GM12891 (cell line): ENCODE results near the gene MARK2.

Experiments used
- DNase-seq: peaks from one replicate; pipeline ENCODE4 v3.0.0; 2011; ENCODE audit warnings: low spot score; ENCODE audit not compliant: insufficient read length
- FAIRE-seq: peaks from 2 replicates; lab custom pipeline; 2011; peaks lifted over from hg19 to GRCh38; lab: Jason Lieb, UNC
- PAX5 ChIP-seq: IDR thresholded peaks from 2 replicates; pipeline ENCODE4 v1.6.1; 2011; ENCODE audit warnings: low read length, moderate library complexity, mild to moderate bottlenecking; ENCODE audit not compliant: insufficient read depth, severe bottlenecking
- POLR2A ChIP-seq: IDR thresholded peaks from 2 replicates; pipeline ENCODE4 v1.6.1; 2011; ENCODE audit warnings: low read depth, low read length, control low read depth
- POLR2AphosphoS5 ChIP-seq: IDR thresholded peaks from 2 replicates; pipeline ENCODE4 v1.6.1; 2011; ENCODE audit warnings: low read depth, low read length, control low read depth
- POU2F2 ChIP-seq: IDR thresholded peaks from 2 replicates; pipeline ENCODE4 v1.6.1; 2011; ENCODE audit warnings: low read depth, mild to moderate bottlenecking, control low read depth, low read length, moderate library complexity
- SPI1 ChIP-seq: IDR thresholded peaks from 2 replicates; pipeline ENCODE4 v1.6.1; 2011; ENCODE audit warnings: low read depth, low read length, control low read depth
- TAF1 ChIP-seq: IDR thresholded peaks from 2 replicates; pipeline ENCODE4 v1.6.1; 2011; ENCODE audit warnings: low read depth, low read length, control low read depth

MARK2 gene

DNA sequence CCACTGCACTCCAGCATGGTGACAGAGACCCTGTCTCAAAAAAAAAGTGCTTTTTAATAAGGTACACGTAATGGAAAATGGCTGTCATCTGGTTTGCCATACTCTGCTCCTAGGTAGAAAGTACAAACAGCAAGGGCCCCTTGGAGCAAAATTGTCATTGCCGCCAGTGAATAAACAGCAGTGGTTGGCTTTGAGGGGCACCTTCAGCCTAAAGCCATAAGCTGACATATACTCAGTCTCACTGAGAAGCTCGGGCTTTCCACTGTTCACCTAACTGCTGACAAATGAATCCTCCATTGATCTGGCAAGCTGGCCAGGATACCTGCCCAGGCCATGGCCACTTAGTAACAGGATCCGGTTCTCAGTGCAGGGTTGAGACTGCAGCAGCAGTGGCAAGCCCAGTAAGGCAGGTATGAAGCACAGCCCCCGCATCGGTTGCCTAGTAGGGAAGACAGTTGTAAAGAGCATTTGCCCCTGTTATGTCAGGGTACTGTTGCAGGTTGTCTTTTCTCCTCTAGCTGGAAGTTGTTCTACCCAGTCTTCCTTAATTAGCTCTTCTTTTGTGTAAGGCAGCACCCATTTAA, 38.8 kb downstream of the MARK2 start:
- TF ChIP-seq TAF1 (no peak), POLR2AphosphoS5 (no peak), POLR2A (no peak), PAX5 (no peak), POU2F2 (no peak), SPI1 (no peak)

DNA sequence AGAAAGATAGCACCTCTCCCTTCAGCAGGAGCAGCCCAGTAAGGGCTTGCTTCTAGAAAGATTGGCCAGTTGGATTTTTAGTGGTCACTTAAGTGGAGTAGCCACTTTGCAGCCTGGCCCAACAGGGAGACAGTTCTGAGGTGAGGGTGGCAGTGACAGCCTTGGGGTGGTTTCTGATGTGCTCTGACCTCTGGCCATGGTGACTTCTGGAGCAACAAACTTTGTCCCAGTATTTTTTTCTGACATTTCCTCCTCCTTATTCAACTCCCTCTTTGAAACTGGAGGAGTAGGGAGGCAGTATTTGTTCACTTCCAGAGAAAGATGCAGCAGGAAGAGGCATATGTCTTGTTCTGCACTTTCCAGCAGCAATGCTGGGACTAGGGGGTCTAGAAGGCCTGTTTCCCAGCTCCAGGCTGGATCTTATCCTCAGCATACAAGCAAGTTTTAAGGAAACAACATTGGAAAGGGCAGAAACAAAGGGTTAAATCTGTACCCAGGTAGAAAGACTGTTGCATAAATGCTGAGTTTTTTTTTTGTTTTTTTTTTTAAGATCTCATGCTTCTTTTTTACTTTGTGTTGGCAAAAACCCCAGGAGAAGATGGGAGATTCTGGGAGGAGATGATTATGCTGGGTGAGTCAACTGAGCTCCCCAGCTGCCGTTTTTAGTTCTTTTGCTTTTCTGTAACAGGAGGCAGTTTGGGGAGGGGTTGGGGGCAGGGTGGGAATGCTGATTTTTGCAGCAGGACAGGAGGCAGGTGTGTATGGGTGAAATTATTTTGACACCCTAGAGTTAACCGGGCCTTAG, 40.9 kb downstream of the MARK2 start:
- no peak for FAIRE-seq

More for the DNA sequence above, 38.8 kb downstream of the MARK2 start:
- no peak for FAIRE-seq
- DNase-seq = no peak

DNA sequence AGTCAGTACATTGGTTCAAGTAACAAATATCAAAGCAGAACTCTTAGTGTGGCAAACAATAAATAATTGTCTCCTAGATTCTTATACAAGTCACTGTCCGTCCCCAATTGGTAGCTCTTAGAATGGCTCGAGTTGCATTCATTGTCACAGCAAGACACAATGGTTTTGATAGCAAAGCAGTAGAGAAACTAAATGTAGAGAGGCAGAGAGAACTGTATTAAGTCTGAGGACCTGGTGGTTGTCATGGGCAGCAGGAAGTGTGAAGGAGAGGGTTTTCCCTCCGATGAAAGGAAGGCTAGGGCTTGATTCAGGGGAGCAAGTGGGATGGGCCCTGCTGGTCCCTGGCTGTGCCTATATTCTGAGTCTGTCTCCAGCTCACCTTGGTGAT, 41.5 kb downstream of the MARK2 start:
- DNase-seq (no peak), FAIRE-seq (no peak)
- no peak for TF ChIP-seq POU2F2
- TF ChIP-seq POLR2A = no peak
- no peak for TF ChIP-seq PAX5
- no peak for TF ChIP-seq POLR2AphosphoS5
- no peak for TF ChIP-seq SPI1
- no peak for TF ChIP-seq TAF1

More for the DNA sequence above, 40.9 kb downstream of the MARK2 start:
- DNase-seq = no peak
- TF ChIP-seq PAX5 = no peak
- no peak for TF ChIP-seq POLR2AphosphoS5
- TF ChIP-seq POLR2A = no peak
- TF ChIP-seq TAF1 = no peak
- no peak for TF ChIP-seq SPI1
- no peak for TF ChIP-seq POU2F2

DNA sequence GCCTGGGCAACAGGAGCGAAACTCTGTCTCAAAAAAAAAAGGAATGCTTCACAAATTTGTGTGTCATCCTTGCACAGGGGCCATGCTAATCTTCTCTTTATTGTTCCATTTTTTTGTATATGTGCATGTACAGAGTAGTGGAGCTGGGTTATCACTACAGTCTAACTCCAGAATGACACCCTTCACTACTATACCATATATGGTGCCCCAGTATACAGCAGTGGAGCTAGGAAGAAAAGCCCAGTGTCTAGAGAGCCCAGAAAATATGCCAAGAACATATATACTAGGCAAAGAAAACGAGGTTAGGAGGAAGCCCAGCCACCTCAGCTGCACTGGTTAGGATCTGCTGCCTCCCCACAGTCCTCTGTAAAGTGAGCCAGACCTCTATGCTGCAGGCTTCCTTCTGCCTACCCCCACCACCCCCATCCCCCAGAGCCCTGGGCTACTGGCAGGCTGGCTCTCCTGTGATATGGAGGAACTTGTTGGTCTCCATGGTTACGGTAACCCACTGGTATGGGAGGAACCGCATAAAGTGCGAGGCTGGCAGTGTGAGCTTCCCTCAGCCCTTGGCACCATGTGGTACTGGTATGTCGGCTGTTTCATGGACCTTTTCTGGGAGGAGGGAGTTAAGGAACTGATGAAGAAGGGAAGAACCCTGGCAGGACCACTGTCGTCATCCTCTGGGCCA, 43.8 kb downstream of the MARK2 start:
- FAIRE-seq (no peak), DNase-seq (no peak)
- no peak for TF ChIP-seq POU2F2
- TF ChIP-seq SPI1 = no peak
- TF ChIP-seq PAX5 = no peak
- TF ChIP-seq POLR2A = no peak
- TF ChIP-seq TAF1 = no peak
- no peak for TF ChIP-seq POLR2AphosphoS5

DNA sequence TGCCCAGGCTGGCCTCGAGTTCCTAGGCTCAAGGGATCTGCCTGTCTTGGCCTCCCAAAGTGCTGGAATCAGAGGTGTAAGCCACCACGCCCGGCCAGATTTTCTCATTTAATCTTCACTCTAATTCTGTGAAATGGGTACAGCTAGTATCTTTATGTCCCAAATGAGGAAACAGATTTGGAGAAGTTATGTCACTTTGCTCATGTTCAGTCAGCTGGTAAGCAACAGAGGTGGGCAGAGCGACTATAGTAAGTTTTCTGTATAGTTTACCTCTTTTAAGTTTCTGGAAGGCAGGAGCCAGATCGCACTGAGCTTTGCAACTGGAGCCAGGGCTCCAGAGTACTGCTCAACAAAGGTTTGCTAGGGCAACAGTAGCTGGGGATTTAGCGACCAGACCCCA, 44.9 kb downstream of the MARK2 start:
- DNase-seq (no peak), FAIRE-seq (no peak)
- no peak for TF ChIP-seq TAF1
- TF ChIP-seq SPI1 = no peak
- TF ChIP-seq PAX5 = no peak
- TF ChIP-seq POLR2A = no peak
- TF ChIP-seq POLR2AphosphoS5 = no peak
- TF ChIP-seq POU2F2 = no peak

DNA sequence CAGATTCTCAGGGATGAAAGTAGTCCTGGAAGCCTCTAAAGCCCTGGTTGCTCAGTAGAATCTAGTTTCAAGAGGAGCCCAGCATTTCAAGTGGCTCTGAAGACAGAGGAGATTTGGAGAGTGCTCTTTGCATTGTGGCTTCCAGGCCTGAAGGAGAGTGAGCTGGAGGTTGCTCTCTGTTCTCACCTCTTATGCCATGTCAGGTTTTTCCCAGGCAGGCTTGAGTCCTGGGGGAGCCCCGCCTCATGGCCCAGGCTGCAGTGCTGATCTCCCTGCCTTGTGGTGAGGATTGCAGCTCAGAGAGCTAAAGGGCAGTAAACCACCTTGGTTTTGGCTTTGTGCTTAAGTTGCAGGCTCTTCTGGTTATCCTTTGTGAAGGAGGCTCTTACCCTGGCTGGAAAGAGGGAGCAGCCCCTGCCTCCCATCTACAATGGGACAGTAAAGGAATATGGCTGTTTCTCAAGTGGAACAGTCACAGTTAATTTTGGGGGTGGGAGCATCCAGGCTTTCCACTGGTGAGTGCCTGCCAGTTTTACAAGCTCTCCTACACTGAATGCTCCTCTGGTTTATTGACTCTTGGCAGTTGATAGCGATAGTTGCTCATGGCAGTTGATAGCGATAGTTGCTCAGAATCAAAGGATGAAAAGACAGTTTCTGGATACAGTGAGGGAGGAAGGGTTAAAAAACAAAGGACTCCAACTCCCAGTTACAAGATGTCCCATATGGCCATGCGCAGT, 45.5 kb downstream of the MARK2 start:
- DNase-seq (no peak), FAIRE-seq (no peak)
- TF ChIP-seq SPI1 = no peak
- TF ChIP-seq POLR2A = no peak
- no peak for TF ChIP-seq POU2F2
- TF ChIP-seq PAX5 = no peak
- TF ChIP-seq POLR2AphosphoS5 = no peak
- no peak for TF ChIP-seq TAF1

DNA sequence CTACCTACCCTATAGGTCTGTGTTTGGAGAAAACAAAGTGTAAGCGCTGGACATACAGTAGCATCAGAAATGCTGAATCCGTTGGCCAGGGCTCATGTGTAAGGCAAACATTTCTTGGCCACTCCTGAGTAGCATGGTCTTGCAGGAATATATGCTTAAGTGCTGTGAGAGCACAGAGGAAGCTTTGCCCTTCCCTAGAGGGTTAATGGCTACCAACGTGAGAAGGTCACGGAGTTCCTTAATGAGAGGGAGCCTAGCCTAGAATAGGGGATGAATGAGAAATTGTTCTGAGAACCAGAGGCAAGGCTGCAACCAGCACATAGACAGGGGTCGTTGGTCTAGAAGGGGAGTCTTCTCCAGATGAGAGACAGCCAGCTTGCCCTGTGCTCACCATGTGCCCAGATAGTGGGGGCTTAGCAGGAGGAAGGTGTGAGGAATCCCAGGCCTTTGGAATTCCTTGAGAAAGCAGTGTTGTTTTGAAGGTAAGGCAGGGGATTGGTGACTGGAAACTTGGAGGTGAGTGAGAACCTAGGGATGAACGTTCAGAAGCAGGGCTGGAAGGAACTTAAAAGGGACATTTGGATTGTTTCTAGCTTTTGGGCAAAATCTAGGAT, 48.6 kb downstream of the MARK2 start:
- no peak for TF ChIP-seq SPI1
- no peak for TF ChIP-seq POLR2A
- TF ChIP-seq POU2F2 = no peak
- TF ChIP-seq TAF1 = no peak
- TF ChIP-seq PAX5 = no peak
- FAIRE-seq = peak; percentile 50
- no peak for DNase-seq

DNA sequence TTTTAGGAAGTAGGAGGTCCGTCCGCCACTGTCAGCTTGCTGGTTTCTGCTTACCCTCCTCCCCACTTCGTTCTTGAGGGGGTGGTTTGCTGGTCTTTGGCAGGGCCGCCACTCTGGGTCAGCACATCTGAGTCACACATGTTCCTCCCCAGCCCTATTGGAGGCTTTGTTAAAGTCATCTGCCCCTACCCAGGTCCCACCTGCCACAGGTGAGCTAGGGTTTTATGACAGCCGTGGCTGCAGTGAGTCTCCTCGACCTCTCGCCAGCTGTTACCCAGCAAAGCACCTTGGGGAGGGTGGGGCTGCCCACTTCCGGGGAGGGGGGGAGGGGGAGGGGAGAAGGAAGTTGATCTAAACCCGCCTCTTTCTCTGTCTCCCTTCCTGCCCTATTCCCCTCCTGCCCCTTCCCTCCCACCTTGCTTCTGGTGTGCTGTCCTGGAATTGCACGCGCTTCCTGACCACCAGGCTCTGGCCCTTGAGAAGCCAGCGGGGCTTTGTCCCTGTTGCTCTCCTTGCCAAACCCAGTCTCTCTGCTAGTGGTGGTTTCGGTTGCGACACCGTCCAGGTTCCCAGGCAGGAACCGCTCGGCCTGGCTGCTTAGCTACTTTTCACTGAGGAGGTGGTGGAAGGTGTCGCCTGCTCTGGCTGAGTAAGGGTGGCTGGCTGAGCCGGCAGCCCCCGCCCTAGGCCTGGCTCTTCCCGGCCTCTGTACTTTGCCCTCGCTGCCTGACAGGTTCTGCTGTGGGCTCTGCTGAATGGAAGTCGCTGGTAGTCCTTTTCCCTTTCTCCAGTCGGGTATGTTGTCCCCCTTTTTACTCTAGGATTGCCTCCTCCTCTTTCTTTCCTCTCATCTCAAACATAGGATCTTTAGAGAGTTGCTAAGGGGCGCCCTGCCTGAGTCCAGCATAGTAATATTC, 49.5 kb downstream of the MARK2 start:
- DNase-seq = peak; percentile 74
- FAIRE-seq = peak; percentile 90
- TF ChIP-seq POU2F2 = no peak
- peak; percentile 31; the same call in 1 of the 2 replicates for TF ChIP-seq POLR2A
- no peak for TF ChIP-seq TAF1
- 0 out of 2 replicates have a peak, but pooled peaks have one; percentile 30 for TF ChIP-seq POLR2AphosphoS5
- no peak for TF ChIP-seq SPI1
- no peak for TF ChIP-seq PAX5
